ENCODE results near the gene STK36.
A peak's percentile ranks its signal among the peaks of the same experiment; 100 is the strongest.
"Not testable (repeated sequence)": the region's sequence is repeated elsewhere in the genome, so short reads cannot be mapped to it uniquely, and the experiment has no call there.

The STK36 gene

GRCh38 chr2:218659988-218660358 is 11.9 kb upstream of the STK36 start:
- peak overlapping the region; percentile 92 for H3K4me3 ChIP-seq (ENCODE audit: low read length)
- DNase-seq (ENCODE audit: low read depth, low spot score) = no peak

- no peak for DNase-seq (ENCODE audit: low read depth, low spot score)
- no peak overlapping the region for H3K4me3 ChIP-seq (ENCODE audit: low read length)
These were observed 9.5 kb upstream of the STK36 start for GRCh38 chr2:218662377-218662776.

- H3K4me3 ChIP-seq (ENCODE audit: low read length) = no peak overlapping the region
- DNase-seq (ENCODE audit: low read depth, low spot score) = no peak
These were observed 9.1 kb upstream of the STK36 start for GRCh38 chr2:218662827-218663226.

GRCh38 chr2:218663901-218664300 is 8.0 kb upstream of the STK36 start:
- DNase-seq (ENCODE audit: low read depth, low spot score) = no peak
- H3K4me3 ChIP-seq (ENCODE audit: low read length) = no peak overlapping the region

- H3K4me3 ChIP-seq (ENCODE audit: low read length) = no peak overlapping the region
- DNase-seq (ENCODE audit: low read depth, low spot score) = no peak
These were observed 7.2 kb upstream of the STK36 start for GRCh38 chr2:218664653-218665052.

GRCh38 chr2:218671097-218671653 is 711 bp upstream of the STK36 start:
- peak overlapping the region; percentile 84 for H3K4me3 ChIP-seq (ENCODE audit: low read length)

GRCh38 chr2:218679119-218679518 is 7.2 kb downstream of the STK36 start:
- no peak overlapping the region for H3K4me3 ChIP-seq (ENCODE audit: low read length)
- no peak for DNase-seq (ENCODE audit: low read depth, low spot score)

More at GRCh38 chr2:218671097-218671653, 711 bp upstream of the STK36 start:
- DNase-seq (ENCODE audit: low read depth, low spot score) = no peak

- DNase-seq (ENCODE audit: low read depth, low spot score) = no peak
- no peak overlapping the region for H3K4me3 ChIP-seq (ENCODE audit: low read length)
These were observed 8.2 kb downstream of the STK36 start for GRCh38 chr2:218680061-218680460.

- H3K4me3 ChIP-seq (ENCODE audit: low read length) = not testable (repeated sequence)
- peak; percentile 77 for DNase-seq (ENCODE audit: low read depth, low spot score)
These were observed 15.6 kb downstream of the STK36 start for GRCh38 chr2:218687400-218688060.

- no peak overlapping the region for H3K4me3 ChIP-seq (ENCODE audit: low read length)
- no peak for DNase-seq (ENCODE audit: low read depth, low spot score)
These were observed 19.3 kb downstream of the STK36 start for GRCh38 chr2:218691234-218691633.

- H3K4me3 ChIP-seq (ENCODE audit: low read length) = no peak overlapping the region
- no peak for DNase-seq (ENCODE audit: low read depth, low spot score)
These were observed 22.7 kb downstream of the STK36 start for GRCh38 chr2:218694405-218695145.

- no peak overlapping the region for H3K4me3 ChIP-seq (ENCODE audit: low read length)
- DNase-seq (ENCODE audit: low read depth, low spot score) = no peak
These were observed 27.0 kb downstream of the STK36 start for GRCh38 chr2:218698885-218699284.

- no peak overlapping the region for H3K4me3 ChIP-seq (ENCODE audit: low read length)
- DNase-seq (ENCODE audit: low read depth, low spot score) = no peak
These were observed 29.9 kb downstream of the STK36 start for GRCh38 chr2:218701806-218702205.

GRCh38 chr2:218703341-218703740 is 31.5 kb downstream of the STK36 start:
- DNase-seq (ENCODE audit: low read depth, low spot score) = no peak

GRCh38 chr2:218708086-218708485 is 36.2 kb downstream of the STK36 start:
- H3K4me3 ChIP-seq (ENCODE audit: low read length) = no peak overlapping the region
- DNase-seq (ENCODE audit: low read depth, low spot score) = no peak

More at GRCh38 chr2:218703341-218703740, 31.5 kb downstream of the STK36 start:
- H3K4me3 ChIP-seq (ENCODE audit: low read length) = no peak overlapping the region

GRCh38 chr2:218709908-218710307 is 38.0 kb downstream of the STK36 start:
- DNase-seq (ENCODE audit: low read depth, low spot score) = no peak
- H3K4me3 ChIP-seq (ENCODE audit: low read length) = no peak overlapping the region

- no peak for DNase-seq (ENCODE audit: low read depth, low spot score)
- H3K4me3 ChIP-seq (ENCODE audit: low read length) = peak overlapping the region; percentile 83
These were observed 38.4 kb downstream of the STK36 start for GRCh38 chr2:218710334-218710686.

- peak within 1 kb of the TSS; percentile 83 for H3K4me3 ChIP-seq (ENCODE audit: low read length)
- DNase-seq (ENCODE audit: low read depth, low spot score) = peak; percentile 92
These were observed 39.0 kb downstream of the STK36 start, which contains the start of gene TTLL4 for GRCh38 chr2:218710687-218711549. Gene TTLL4, plus strand, starts transcription at chr2:218710835. Its CDS starts 26,842 bp downstream, at chr2:218737677.

GRCh38 chr2:218711550-218711929 is 39.7 kb downstream of the STK36 start:
- DNase-seq (ENCODE audit: low read depth, low spot score) = no peak

GRCh38 chr2:218713922-218714321 is 42.0 kb downstream of the STK36 start:
- H3K4me3 ChIP-seq (ENCODE audit: low read length) = no peak overlapping the region
- no peak for DNase-seq (ENCODE audit: low read depth, low spot score)

More at GRCh38 chr2:218711550-218711929, 39.7 kb downstream of the STK36 start:
- H3K4me3 ChIP-seq (ENCODE audit: low read length) = peak overlapping the region; percentile 83
